HL-60 (cell line): Measurements from ENCODE around the gene CPLX3.

Experiments used
- CTCF ChIP-seq: IDR thresholded peaks from one replicate; pipeline ENCODE4 v1.5.1; 2011; ENCODE audit warnings: low read length, control low read depth, inconsistent platforms; ENCODE audit not compliant: insufficient read depth
- GABPA ChIP-seq: IDR thresholded peaks from 2 replicates; pipeline ENCODE4 v1.6.1; 2012; ENCODE audit warnings: low read depth
- POLR2AphosphoS5 ChIP-seq: IDR thresholded peaks from 2 replicates; pipeline ENCODE4 v1.6.1; 2012; ENCODE audit warnings: low read depth
- SPI1 ChIP-seq: IDR thresholded peaks from 2 replicates; pipeline ENCODE4 v1.6.1; 2012; ENCODE audit warnings: low read depth, mild to moderate bottlenecking, borderline replicate concordance
- TF ChIP-seq, protein P1 (sequence below): IDR thresholded peaks from 2 replicates; pipeline ENCODE4 v1.6.1; 2012; ENCODE audit warnings: low read depth; ENCODE audit not compliant: insufficient replicate concordance

GRCh38 chr15:74835312-74835823, 8.9 kb downstream of the CPLX3 start:
- no peak for TF ChIP-seq POLR2AphosphoS5
- peak; percentile 81 for TF ChIP-seq CTCF
- peak; percentile 65; the same call in 1 of the 2 replicates for TF ChIP-seq SPI1
- TF ChIP-seq, protein P1, sequence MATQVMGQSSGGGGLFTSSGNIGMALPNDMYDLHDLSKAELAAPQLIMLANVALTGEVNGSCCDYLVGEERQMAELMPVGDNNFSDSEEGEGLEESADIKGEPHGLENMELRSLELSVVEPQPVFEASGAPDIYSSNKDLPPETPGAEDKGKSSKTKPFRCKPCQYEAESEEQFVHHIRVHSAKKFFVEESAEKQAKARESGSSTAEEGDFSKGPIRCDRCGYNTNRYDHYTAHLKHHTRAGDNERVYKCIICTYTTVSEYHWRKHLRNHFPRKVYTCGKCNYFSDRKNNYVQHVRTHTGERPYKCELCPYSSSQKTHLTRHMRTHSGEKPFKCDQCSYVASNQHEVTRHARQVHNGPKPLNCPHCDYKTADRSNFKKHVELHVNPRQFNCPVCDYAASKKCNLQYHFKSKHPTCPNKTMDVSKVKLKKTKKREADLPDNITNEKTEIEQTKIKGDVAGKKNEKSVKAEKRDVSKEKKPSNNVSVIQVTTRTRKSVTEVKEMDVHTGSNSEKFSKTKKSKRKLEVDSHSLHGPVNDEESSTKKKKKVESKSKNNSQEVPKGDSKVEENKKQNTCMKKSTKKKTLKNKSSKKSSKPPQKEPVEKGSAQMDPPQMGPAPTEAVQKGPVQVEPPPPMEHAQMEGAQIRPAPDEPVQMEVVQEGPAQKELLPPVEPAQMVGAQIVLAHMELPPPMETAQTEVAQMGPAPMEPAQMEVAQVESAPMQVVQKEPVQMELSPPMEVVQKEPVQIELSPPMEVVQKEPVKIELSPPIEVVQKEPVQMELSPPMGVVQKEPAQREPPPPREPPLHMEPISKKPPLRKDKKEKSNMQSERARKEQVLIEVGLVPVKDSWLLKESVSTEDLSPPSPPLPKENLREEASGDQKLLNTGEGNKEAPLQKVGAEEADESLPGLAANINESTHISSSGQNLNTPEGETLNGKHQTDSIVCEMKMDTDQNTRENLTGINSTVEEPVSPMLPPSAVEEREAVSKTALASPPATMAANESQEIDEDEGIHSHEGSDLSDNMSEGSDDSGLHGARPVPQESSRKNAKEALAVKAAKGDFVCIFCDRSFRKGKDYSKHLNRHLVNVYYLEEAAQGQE: no peak
- TF ChIP-seq GABPA: no peak
